ENCODE measurements around the gene MTHFR.

MTHFR gene

GRCh38 chr1:11838349-11839272, 32.8 kb upstream of the MTHFR start (continued):
- TF ChIP-seq ZBTB17 (tag by site-specific recombination; IDR thresholded peaks at IDR 0.05) = peak; percentile 51; the same call in 1 of the 2 replicates
- no peak for TF ChIP-seq ZBTB6 (tag by site-specific recombination; IDR thresholded peaks at IDR 0.05)
- 0 out of 2 replicates have a peak, but pooled peaks have one; percentile 20 for TF ChIP-seq ZNF692 (tag by site-specific recombination; IDR thresholded peaks at IDR 0.05)
- no peak for TF ChIP-seq ZNF211 (tag by site-specific recombination; IDR thresholded peaks at IDR 0.05; ENCODE audit: low read depth)
- TF ChIP-seq ZBTB8A (tag by site-specific recombination; IDR thresholded peaks at IDR 0.05) = no peak
- TF ChIP-seq ZNF19 (tag by site-specific recombination; IDR thresholded peaks at IDR 0.05; ENCODE audit: low read depth) = no peak
- TF ChIP-seq ZNF416 (tag by site-specific recombination; IDR thresholded peaks at IDR 0.05) = no peak
- no peak for TF ChIP-seq ZNF626 (tag by site-specific recombination; IDR thresholded peaks at IDR 0.05)
- no peak for TF ChIP-seq ZNF292 (tag by site-specific recombination; IDR thresholded peaks at IDR 0.05; ENCODE audit: borderline replicate concordance, low read depth)
- no peak for TF ChIP-seq GLIS1 (tag by site-specific recombination; IDR thresholded peaks at IDR 0.05)
- no peak for TF ChIP-seq AEBP2 (tag by site-specific recombination; IDR thresholded peaks at IDR 0.05; ENCODE audit: borderline replicate concordance)
- TF ChIP-seq PRDM10 (tag by site-specific recombination; IDR thresholded peaks at IDR 0.05) = no peak
- TF ChIP-seq ZNF350 (tag by site-specific recombination; IDR thresholded peaks at IDR 0.05) = no peak
- peak; percentile 71 for TF ChIP-seq KLF17 (tag by site-specific recombination; IDR thresholded peaks at IDR 0.05)
- TF ChIP-seq GFI1B (tag by site-specific recombination; IDR thresholded peaks at IDR 0.05) = no peak
- TF ChIP-seq ZNF37A (tag by site-specific recombination; IDR thresholded peaks at IDR 0.05) = no peak
- no peak for TF ChIP-seq TRIM28 (IDR thresholded peaks at IDR 0.05; ENCODE audit: borderline replicate concordance, low read length)
- TF ChIP-seq CTCF (tag by site-specific recombination; IDR thresholded peaks at IDR 0.05) = peak; percentile 95
- no peak for TF ChIP-seq ZNF248 (tag by site-specific recombination; IDR thresholded peaks at IDR 0.05)
- TF ChIP-seq IKZF3 (tag by site-specific recombination; IDR thresholded peaks at IDR 0.05) = no peak
- no peak for TF ChIP-seq ZNF214 (tag by site-specific recombination; IDR thresholded peaks at IDR 0.05; ENCODE audit: borderline replicate concordance)
- no peak for TF ChIP-seq ZSCAN23 (tag by site-specific recombination; IDR thresholded peaks at IDR 0.05)
- TF ChIP-seq ZNF791 (tag by site-specific recombination; IDR thresholded peaks at IDR 0.05) = no peak

Data from HEK293 (cell line).